ENCODE results near the gene C1R. TPM values are rescaled to one million over a fixed set of nuclear protein-coding genes. Genes with fewer than 3 reads are reported as not detected.

The C1R gene
- total and polyA plus RNA-seq, 2 of the 8 experiments (the other 6 are each of a cell fraction or from before 2014, with no cell fraction given) = 6.9 to 16.3 TPM

DNA sequence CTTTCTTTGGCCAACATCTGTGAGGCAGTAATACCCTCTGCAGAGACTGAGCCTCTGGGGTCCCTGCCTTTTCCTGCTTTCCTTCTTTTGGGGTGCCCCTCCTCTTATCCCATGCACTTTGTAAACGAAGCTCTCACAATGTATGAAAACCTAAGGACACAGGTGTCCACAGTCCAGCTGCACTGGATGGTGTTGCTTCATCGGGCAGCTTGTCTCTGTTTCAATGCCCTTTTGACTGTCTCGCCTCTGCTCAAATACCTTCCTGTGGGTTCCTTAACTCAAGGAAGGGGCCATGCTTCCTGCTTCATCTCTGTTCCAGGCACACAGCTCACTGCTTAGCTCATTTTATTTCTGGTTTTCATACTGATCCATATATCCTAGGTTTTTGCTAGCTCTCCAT, 10.3 kb upstream of the C1R start (continued):
- TF ChIP-seq, protein P1, sequence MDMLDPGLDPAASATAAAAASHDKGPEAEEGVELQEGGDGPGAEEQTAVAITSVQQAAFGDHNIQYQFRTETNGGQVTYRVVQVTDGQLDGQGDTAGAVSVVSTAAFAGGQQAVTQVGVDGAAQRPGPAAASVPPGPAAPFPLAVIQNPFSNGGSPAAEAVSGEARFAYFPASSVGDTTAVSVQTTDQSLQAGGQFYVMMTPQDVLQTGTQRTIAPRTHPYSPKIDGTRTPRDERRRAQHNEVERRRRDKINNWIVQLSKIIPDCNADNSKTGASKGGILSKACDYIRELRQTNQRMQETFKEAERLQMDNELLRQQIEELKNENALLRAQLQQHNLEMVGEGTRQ (IDR thresholded peaks at IDR 0.05; ENCODE audit: low read length) = no peak
- TF ChIP-seq CBX5 (IDR thresholded peaks at IDR 0.05; ENCODE audit: low read depth, low read length) (no peak), SUZ12 (IDR thresholded peaks at IDR 0.05; ENCODE audit: low read length) (no peak), CBX8 (IDR thresholded peaks at IDR 0.05; ENCODE audit: borderline replicate concordance, low read depth, low read length) (no peak)
